Thymus (tissue), 11 donors: ENCODE results near the gene SKI. TPM values are rescaled to one million over a fixed set of nuclear protein-coding genes. Genes with fewer than 3 reads are reported as not detected.
"Not testable (repeated sequence)": the region's sequence is repeated elsewhere in the genome, so short reads cannot be mapped to it uniquely, and the experiment has no call there.

Experiments
- DNase-seq, 9 donors: peaks; one replicate each; pipeline ENCODE4 v3.0.0-alpha.2; 2013; ENCODE audit warnings: low spot score in 9 of 9, low read depth in 6 of 9, missing footprints in 1 of 9
- H3K27ac ChIP-seq, 2 donors: one replicate each; pipeline ENCODE4 v1.5.1; 2013; ENCODE audit warnings: control low read depth in 1 of 2, low read depth in 1 of 2, low read length in 1 of 2, mild to moderate bottlenecking in 1 of 2, moderate library complexity in 1 of 2
- H3K27me3 ChIP-seq, 2 donors: one replicate each; pipeline ENCODE4 v1.5.1; 2013; ENCODE audit warnings: low read length in 1 of 2; ENCODE audit not compliant: control insufficient read depth in 2 of 2, insufficient read depth in 1 of 2
- H3K36me3 ChIP-seq, 2 donors: one replicate each; pipeline ENCODE4 v1.5.1; 2013; ENCODE audit warnings: low read length in 1 of 2, mild to moderate bottlenecking in 1 of 2, moderate library complexity in 1 of 2; ENCODE audit not compliant: control insufficient read depth in 2 of 2, insufficient read depth in 2 of 2
- H3K4me1 ChIP-seq, 2 donors: one replicate each; pipeline ENCODE4 v1.5.1; 2013; ENCODE audit warnings: low read length in 2 of 2; ENCODE audit not compliant: control insufficient read depth in 2 of 2, insufficient read depth in 2 of 2
- H3K4me3 ChIP-seq, 2 donors: one replicate each; pipeline ENCODE4 v1.5.1; 2013; ENCODE audit warnings: low read length in 2 of 2, control low read depth in 1 of 2, mild to moderate bottlenecking in 1 of 2
- H3K9me3 ChIP-seq, 2 donors: one replicate each; pipeline ENCODE4 v1.5.1; 2013; ENCODE audit warnings: low read length in 1 of 2, mild to moderate bottlenecking in 1 of 2; ENCODE audit not compliant: control insufficient read depth in 2 of 2, insufficient read depth in 1 of 2
- WGBS: extraction: QIAGEN DNeasy Blood & Tissue Kit; methylation state at CpG from one replicate; pipeline ENCODE4 v1.1.7; 2013; 5-methylcytosine and 5-hydroxymethylcytosine counted together
- polyA plus RNA-seq: library from polyadenylated mRNA; stranded (reverse); fragments of 200-250 nt; gene quantifications from one replicate; pipeline ENCODE4 v1.2.3, GENCODE V29; 2013
- total RNA-seq: library from RNA; stranded (reverse); fragments of 120-200 nt; gene quantifications from one replicate; pipeline ENCODE4 v1.2.4, GENCODE V29; 2013
- donor health status: healthy.

The SKI gene
- total and polyA plus RNA-seq, 2 donors, result 5.3 to 16.4 TPM

DNA sequence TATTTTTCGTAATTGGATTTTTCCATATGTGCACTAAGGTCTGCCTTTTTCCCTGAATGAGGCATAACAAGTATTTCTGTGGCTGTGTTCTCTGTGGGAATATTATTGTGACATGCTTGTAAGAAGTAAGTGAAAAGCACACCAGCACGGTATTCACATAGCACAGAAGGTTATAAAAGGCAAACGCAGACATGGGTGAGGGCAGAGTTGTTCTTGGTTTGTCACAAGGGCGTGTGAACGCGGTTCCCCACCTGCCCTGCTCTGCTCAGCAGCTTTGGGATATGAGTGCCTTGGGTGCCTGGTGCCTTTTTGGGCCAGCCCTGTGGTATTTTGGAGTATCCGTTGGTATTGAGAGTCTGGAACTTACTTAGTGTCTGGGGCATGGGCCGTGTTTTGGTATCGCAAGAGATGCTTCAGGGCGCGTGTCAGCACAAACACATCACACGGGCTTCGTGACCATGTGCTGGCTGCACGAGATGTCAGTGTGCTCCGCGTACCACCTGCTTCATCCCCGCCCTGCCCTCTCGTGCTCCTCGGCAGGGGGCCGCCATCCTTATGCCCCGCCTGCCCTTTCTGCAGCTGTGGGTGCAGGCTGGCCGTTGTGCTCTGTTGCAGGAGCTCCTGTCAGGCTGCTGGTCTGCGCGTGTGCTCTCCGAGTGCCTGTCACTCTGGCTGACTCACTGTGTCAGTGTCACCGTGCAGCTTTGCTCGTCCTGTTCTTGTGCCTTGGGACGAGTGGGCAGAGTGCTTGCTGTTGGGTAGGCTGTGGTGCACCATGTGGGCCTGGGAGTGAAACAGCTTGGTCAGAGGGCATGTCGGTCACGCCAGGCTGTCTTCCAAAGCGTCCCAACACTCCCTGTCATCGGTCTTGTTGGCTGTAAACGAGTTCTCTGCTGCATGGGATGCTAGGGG is 15.0 kb downstream of the SKI start:
- Histone ChIP-seq H3K4me3 (no peak overlapping the region), H3K9me3 (peaks cover 0 to 4% of the 10 kb centered on the region in 2 donors), H3K4me1 (peaks cover 6 to 63% of the 10 kb centered on the region in 2 donors), H3K36me3 (peaks cover 3 to 11% of the 10 kb centered on the region in 2 donors), H3K27ac (peak overlapping the region in 1 of 2 donors; percentile 17), H3K27me3 (peaks cover 0 to 4% of the 10 kb centered on the region in 2 donors)
- no peak for DNase-seq
- 90% methylated on average over 33 of the region's 33 CpGs for WGBS

DNA sequence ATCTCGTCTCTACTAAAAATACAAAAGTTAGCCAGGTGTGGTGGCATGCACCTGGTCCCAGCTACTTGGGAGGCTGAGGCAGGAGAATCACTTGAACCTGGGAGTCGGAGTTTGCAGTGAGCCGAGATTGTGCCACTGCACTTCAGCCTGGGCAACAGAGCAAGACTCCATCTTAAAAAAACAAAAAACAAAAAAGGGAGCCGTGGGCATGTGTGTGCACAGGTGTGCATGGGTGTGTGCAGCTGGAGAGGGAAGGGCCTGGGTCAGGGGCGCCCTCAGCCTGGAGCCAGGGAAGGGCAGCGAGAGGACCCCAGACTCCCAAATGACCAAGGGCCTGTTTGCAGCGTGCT is 18.9 kb downstream of the SKI start:
- not testable (repeated sequence) for DNase-seq, H3K4me3 ChIP-seq
- 95% methylated on average over 7 of the region's 7 CpGs for WGBS

DNA sequence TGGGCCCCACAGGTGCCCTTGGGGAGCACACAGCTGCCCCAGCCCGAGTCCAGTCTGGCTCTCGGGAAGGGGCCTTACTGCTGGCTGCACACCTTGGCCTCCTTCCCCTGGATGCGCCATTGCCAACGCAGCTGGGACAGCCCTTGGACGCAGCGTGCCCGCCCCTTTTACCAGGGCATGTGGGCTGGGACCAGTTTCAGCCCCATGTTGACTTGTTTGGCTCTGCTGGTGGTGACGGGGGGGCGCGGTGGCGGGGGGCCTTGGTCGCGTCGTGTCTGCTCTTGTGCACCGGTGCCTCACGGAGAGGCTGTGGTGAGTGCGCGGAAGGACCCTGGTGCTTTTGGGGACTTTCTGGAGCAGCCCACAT is 19.6 kb downstream of the SKI start:
- no peaks in the 10 kb centered on the region for H3K9me3 ChIP-seq
- H3K4me3 ChIP-seq, result no peak overlapping the region
- peaks cover 0 to 4% of the 10 kb centered on the region in 2 donors for H3K27me3 ChIP-seq
- H3K4me1 ChIP-seq, result peaks cover 16 to 72% of the 10 kb centered on the region in 2 donors
- peaks cover 0 to 3% of the 10 kb centered on the region in 2 donors for H3K36me3 ChIP-seq
- 92% methylated on average over 18 of the region's 18 CpGs for WGBS
- no peak overlapping the region for H3K27ac ChIP-seq
- DNase-seq, result no peak

More for the DNA sequence above, 18.9 kb downstream of the SKI start:
- H3K27me3 ChIP-seq, H3K9me3 ChIP-seq, H3K27ac ChIP-seq, H3K36me3 ChIP-seq: not testable (repeated sequence)
- peaks cover 13 to 73% of the 10 kb centered on the region in 2 donors for H3K4me1 ChIP-seq

DNA sequence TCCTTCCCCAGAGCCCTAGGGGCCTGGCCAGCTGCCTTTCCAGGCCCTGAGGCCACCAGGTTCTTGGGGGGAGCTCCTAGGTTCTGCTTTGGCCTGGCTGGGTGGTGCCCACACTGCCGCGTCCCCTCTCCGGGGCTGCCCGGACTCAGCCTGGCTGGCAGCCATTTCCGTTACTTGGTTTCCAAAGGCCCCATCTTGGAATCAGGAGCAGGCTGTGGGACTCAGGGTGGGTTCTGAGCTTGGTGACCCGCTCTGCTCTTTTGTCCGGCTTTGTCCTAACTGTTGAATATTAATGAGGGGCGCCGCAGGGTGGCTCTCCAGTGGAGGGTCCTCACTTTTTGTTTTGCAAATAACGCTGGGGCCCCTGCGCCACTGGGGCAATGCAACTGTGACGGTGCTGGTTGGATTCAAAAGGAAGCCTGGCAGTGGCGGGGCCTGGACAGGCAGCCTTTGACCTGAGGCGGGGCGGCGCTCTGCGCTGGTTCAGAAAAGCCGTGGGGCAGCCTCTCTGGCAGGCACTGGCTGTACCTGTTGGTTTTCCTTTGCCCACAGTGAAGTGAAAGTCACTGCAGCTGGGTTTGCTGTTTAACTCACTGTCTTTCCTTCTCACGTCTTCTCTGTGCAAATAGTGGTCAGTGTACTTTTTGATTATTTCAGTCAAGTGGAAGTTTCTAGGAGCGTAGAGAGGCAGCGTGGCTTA is 20.2 kb downstream of the SKI start:
- no peak overlapping the region for H3K27ac ChIP-seq
- H3K27me3 ChIP-seq, result peaks cover 0 to 4% of the 10 kb centered on the region in 2 donors
- no peak for DNase-seq

DNA sequence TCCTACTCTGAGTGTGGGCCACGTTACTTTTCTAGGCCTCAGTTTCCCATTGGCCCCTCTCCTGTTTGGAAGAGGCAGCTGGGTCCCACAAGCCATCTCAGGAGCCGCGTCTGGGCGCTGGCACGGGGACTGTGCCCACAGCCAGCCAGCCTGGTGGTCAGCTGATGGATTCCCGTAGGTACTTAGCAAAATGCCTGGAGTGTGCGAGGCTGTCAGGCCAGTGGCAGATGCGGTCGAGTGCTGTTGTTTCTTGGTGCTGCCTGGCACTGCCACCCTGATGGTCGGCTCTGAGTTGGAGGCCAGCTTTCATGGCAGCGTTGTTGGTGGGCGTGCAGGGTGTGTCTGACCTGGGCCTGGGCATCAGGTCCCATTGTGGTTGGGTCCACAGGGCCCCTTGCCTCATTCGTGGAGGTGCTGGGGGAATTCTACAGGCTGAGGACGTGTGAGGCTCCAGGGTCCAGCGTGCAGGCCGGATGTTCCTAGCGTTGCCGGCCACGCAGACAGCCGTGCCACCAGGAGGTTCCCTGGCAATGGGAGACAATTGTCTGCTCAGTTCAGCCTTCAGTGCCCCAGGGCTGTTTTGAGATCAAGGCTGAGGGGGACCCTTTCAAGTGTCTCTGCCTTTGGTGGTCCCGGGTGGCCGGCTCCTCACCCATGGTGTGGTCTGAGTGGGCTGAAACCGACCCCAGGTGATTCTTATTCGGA is 20.9 kb downstream of the SKI start:
- no peak overlapping the region for H3K27ac ChIP-seq

More for the DNA sequence above, 20.2 kb downstream of the SKI start:
- H3K9me3 ChIP-seq, result no peaks in the 10 kb centered on the region
- WGBS, result 96% methylated on average over 21 of the region's 21 CpGs
- peaks cover 3 to 4% of the 10 kb centered on the region in 2 donors for H3K36me3 ChIP-seq
- peaks cover 13 to 67% of the 10 kb centered on the region in 2 donors for H3K4me1 ChIP-seq
- no peak overlapping the region for H3K4me3 ChIP-seq

DNA sequence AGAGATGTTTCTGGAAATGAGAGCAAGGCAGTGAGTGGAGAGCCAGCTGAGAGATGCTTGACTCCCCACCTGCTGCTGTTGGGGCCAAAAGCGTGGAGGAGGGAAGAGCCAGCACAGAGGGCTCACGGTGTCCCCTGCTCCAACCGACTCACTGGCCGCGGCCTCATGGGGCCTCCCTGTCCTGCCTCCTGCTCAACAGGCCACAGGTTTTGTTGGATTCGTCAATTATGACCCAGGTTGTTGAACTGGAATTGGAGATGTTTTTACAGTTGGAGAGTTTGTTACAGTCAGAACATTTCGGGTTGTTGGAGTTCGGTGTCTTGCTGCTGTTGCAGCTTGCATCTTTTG is 21.4 kb downstream of the SKI start:
- Histone ChIP-seq H3K9me3 (peaks cover 4 to 6% of the 10 kb centered on the region in 2 donors), H3K4me1 (peaks cover 13 to 66% of the 10 kb centered on the region in 2 donors), H3K27ac (no peak overlapping the region), H3K27me3 (peaks cover 0 to 4% of the 10 kb centered on the region in 2 donors), H3K4me3 (no peak overlapping the region), H3K36me3 (peaks cover 5 to 10% of the 10 kb centered on the region in 2 donors)
- no peak for DNase-seq
- 95% methylated on average over 8 of the region's 8 CpGs for WGBS

More for the DNA sequence above, 20.9 kb downstream of the SKI start:
- 95% methylated on average over 24 of the region's 24 CpGs for WGBS
- Histone ChIP-seq H3K36me3 (peaks cover 5 to 10% of the 10 kb centered on the region in 2 donors), H3K4me1 (peaks cover 13 to 63% of the 10 kb centered on the region in 2 donors), H3K27me3 (peaks cover 0 to 4% of the 10 kb centered on the region in 2 donors), H3K4me3 (no peak overlapping the region), H3K9me3 (peaks cover under 1 to 2% of the 10 kb centered on the region in 2 donors)
- no peak for DNase-seq

DNA sequence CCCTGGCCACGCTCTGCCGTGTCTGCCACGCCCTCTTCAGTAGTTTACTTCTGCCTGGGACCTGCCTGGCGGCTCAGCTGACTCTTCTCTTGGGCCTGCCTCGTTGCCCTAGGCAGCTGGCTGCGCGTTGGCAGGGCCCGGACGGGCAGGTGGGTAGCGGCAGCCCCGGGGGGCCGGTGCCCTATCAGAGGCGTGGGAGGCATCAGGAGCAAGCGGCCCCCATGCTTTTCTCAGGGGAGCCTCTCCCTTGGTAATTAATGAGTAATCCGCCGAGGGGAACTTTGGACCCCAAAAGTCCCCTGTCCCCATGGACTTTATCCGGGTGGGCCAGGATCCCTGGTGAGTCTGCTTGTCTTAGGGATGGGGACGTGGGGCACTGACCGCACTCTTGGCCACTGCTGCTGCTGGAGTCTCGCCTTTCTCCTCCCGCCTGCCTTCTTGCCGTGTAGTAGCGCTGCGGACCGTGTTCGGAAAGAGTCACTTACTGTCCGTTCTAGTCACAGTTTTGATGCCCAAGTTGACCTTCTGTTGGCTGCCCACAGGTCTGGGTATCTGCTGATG is 22.7 kb downstream of the SKI start:
- 94% methylated on average over 27 of the region's 27 CpGs for WGBS

DNA sequence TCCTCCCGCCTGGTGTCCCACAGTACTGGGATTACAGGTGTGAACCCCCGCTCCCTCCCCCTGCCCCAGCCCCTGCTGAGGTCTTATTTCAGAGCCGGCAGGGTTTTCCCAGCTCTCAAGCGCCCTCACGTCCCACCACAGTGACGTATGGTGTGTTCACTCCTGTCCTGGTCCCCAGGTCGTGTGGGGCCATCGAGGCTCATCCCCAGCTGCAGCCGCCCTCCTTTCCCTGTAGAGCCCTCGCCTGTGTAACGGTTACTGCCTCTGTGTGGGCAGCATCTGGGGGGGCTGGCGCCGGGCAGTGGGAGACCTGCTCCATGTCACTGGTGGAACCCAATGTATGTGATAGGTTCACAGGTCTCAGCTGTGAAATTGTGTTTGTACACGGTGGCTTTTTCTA is 23.2 kb downstream of the SKI start:
- Histone ChIP-seq H3K27ac (peak overlapping the region; percentile 37 to 56), H3K36me3 (peaks cover 5 to 10% of the 10 kb centered on the region in 2 donors), H3K4me1 (peaks cover 13 to 74% of the 10 kb centered on the region in 2 donors), H3K27me3 (peaks cover 0 to 4% of the 10 kb centered on the region in 2 donors), H3K9me3 (peaks cover 11 to 24% of the 10 kb centered on the region in 2 donors), H3K4me3 (no peak overlapping the region)
- 95% methylated on average over 14 of the region's 14 CpGs for WGBS
- DNase-seq, result no peak

More for the DNA sequence above, 22.7 kb downstream of the SKI start:
- no peak overlapping the region for H3K27ac ChIP-seq
- no peak for DNase-seq
- H3K4me1 ChIP-seq, result peaks cover 13 to 74% of the 10 kb centered on the region in 2 donors
- no peak overlapping the region for H3K4me3 ChIP-seq
- peaks cover 5 to 10% of the 10 kb centered on the region in 2 donors for H3K36me3 ChIP-seq
- peaks cover 0 to 4% of the 10 kb centered on the region in 2 donors for H3K27me3 ChIP-seq
- H3K9me3 ChIP-seq, result peaks cover 11 to 18% of the 10 kb centered on the region in 2 donors
